ENCODE data around the gene PIAS1.

GRCh38 chr15:68158046-68158628, 104.0 kb downstream of the PIAS1 start:
- TF ChIP-seq CTCF (IDR thresholded peaks at IDR 0.05) (no peak), POLR2A (IDR thresholded peaks at IDR 0.05) (no peak)
